ENCODE data around the gene GNAS.

Gene GNAS

DNA sequence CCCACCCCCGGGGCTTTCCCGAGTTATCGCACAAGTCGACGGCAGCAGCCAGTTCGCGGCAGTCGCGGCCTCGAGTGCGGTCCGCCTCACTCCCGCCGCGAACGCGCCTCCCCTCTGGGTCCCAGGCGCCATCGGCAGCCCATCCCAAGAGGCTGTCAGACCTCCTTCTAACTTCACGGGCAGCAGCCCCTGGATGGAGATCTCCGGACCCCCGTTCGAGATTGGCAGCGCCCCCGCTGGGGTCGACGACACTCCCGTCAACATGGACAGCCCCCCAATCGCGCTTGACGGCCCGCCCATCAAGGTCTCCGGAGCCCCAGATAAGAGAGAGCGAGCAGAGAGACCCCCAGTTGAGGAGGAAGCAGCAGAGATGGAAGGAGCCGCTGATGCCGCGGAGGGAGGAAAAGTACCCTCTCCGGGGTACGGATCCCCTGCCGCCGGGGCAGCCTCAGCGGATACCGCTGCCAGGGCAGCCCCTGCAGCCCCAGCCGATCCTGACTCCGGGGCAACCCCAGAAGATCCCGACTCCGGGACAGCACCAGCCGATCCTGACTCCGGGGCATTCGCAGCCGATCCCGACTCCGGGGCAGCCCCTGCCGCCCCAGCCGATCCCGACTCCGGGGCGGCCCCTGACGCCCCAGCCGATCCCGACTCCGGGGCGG is 1.6 kb downstream of the GNAS start:
- DNase-seq (ENCODE audit: low spot score) = no peak

DNA sequence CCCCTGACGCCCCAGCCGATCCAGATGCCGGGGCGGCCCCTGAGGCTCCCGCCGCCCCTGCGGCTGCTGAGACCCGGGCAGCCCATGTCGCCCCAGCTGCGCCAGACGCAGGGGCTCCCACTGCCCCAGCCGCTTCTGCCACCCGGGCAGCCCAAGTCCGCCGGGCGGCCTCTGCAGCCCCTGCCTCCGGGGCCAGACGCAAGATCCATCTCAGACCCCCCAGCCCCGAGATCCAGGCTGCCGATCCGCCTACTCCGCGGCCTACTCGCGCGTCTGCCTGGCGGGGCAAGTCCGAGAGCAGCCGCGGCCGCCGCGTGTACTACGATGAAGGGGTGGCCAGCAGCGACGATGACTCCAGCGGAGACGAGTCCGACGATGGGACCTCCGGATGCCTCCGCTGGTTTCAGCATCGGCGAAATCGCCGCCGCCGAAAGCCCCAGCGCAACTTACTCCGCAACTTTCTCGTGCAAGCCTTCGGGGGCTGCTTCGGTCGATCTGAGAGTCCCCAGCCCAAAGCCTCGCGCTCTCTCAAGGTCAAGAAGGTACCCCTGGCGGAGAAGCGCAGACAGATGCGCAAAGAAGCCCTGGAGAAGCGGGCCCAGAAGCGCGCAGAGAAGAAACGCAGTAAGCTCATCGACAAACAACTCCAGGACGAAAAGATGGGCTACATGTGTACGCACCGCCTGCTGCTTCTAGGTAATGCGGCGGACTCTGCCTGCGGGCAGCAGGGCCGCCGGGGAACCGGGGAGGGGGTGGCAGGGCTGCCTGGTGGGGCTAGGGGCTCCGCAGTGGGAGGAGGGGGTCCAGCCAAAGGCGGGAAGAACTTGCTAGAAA is 2.3 kb downstream of the GNAS start:
- DNase-seq (ENCODE audit: low spot score) = no peak

GRCh38 chr20:58855506-58856389 is 3.2 kb downstream of the GNAS start:
- DNase-seq (ENCODE audit: low spot score) = no peak

- no peak for DNase-seq (ENCODE audit: low spot score)
Observed at GRCh38 chr20:58863044-58863790, 10.7 kb downstream of the GNAS start.

DNA sequence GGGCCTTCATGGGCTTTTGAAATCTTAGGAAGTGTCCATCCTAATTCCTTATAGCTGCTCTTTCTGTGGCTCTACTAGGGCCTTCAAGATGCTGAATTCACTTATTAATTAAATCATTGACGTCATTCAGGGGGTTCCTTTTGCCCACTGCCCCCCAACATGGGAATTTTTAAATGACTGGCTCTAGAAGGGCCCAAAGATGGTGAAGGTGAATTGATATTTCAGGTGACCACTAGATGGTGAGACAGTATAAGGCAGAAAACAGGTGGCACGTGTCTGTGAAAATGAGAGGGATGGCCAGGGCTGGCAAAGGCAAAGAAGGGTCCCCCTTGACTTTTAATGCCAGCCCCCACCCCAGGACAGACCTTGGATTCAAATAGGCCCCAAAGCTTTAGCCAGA is 11.8 kb downstream of the GNAS start:
- DNase-seq (ENCODE audit: low spot score) = no peak

DNA sequence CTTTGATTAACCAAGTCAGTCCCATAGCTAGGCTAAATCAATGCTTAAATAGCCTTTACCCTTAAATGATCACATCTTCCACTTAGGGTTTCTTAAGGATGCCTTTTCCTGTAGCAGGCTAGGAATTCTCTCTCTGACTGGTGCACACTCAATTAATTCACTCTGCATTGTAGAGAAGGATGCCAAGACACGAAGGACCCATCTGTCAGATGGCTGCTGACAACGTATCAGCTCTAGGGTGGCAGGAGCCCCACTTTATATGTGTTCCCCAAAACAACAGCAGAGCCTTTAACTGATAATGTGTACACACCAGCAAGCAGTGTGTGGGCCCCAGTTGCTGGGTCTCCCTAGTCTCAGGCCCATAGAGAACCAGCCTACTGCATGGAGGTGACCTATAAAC is 13.3 kb downstream of the GNAS start:
- no peak for DNase-seq (ENCODE audit: low spot score)

GRCh38 chr20:58867211-58867610 is 14.7 kb downstream of the GNAS start:
- DNase-seq (ENCODE audit: low spot score) = peak; percentile 63

DNA sequence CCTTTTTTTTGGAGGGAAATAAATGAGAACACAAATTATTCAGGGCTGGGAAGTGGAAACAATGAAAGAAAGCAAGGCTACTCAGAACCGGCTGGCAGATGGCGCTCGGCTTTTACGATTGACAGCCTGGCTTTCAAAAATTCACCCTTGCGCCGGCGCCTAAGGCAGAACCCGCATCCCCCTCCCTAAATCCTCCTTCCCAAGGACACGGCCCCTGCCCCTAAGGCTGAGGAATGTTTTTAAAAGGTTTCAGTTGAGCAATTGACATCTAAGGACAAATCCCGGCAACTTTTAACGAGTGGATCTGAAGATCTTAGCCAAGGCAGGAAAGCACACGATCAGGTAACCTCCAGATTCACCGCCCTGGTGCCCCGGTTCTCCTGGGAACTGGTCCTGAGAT is 16.3 kb downstream of the GNAS start:
- no peak for DNase-seq (ENCODE audit: low spot score)

GRCh38 chr20:58869662-58870227 is 17.2 kb downstream of the GNAS start:
- DNase-seq (ENCODE audit: low spot score) = no peak

DNA sequence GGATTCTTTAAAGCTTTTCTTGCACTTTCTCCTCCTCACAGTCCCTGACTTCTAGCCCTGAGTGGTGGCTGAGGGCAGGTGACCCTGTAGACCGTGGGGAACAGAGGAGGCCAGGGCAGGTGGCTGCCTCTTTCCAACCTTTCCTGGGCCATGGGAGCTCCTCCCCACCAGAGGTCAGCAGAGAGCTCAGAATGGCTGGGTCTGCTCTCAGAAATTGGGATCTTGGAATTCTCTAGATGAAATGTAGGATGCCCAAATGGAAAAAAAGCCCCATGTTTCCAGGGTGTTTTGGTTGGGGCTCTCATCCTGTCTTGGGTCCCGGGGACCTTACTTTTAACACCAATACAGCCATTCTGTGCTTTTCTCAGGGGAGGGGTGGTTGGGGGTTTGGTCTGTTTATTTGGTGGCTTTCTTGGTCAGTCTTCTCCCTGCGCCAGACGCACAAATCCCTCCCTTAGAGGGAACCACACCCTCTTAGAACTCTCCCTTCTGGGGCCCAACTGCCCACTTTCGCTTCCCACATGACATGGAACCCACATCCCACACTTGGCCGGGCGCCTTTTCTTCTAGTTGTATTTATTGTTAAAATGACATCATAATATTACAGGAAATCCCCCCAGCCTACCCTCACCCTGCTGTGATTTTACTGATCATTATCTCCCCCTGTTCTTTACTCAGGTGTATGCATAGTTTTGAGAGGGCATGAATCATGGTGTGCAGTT is 17.9 kb downstream of the GNAS start:
- DNase-seq (ENCODE audit: low spot score) = peak; percentile 86

- no peak for DNase-seq (ENCODE audit: low spot score)
Observed at GRCh38 chr20:58871533-58872102, 19.1 kb downstream of the GNAS start.

DNA sequence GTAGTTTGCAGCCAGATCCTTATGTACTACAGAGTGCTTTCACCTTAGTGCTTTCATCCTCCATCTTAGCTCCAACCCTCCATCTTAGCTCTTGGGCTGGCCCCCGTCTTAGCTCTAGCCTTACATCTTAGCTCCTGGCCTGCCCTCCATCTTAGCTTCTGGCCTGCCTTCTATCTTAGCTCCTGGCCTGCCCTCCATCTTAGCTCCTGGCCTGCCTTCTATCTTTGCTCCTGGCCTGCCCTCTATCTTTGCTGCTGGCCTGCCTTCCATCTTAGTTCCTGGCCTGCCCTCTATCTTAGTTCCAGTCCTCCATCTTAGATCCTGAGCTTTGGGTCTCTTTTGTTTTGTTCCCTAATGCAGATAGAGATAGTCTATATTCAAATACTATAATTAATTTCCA is 22.0 kb downstream of the GNAS start:
- no peak for DNase-seq (ENCODE audit: low spot score)

DNA sequence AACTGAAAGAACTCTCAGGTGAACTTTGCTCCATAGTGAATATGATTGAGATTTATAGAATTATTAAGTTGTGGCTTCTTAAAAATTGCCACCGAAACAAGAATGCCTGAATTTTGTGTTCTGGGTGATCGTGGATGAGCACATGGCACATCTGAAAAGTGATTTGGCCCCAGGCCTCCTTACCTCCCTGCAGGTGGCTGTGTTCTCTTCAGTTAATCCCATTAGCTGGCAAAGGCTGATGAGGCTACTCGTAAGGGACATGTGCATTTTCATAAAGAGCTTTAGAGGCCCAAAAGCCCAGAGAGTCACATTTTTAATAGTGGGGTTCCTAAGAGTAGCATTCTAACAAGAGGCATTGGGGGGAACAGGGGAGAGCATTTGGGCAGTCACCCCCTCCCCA is 22.6 kb downstream of the GNAS start:
- no peak for DNase-seq (ENCODE audit: low spot score)

- DNase-seq (ENCODE audit: low spot score) = no peak
Observed at GRCh38 chr20:58875541-58876134, 23.1 kb downstream of the GNAS start.

- DNase-seq (ENCODE audit: low spot score) = no peak
Observed at GRCh38 chr20:58876437-58876836, 23.9 kb downstream of the GNAS start.

- no peak for DNase-seq (ENCODE audit: low spot score)
Observed at GRCh38 chr20:58877050-58877975, 24.8 kb downstream of the GNAS start.

- DNase-seq (ENCODE audit: low spot score) = no peak
Observed at GRCh38 chr20:58877976-58878360, 25.5 kb downstream of the GNAS start.

- DNase-seq (ENCODE audit: low spot score) = no peak
Observed at GRCh38 chr20:58878399-58878798, 25.9 kb downstream of the GNAS start.

DNA sequence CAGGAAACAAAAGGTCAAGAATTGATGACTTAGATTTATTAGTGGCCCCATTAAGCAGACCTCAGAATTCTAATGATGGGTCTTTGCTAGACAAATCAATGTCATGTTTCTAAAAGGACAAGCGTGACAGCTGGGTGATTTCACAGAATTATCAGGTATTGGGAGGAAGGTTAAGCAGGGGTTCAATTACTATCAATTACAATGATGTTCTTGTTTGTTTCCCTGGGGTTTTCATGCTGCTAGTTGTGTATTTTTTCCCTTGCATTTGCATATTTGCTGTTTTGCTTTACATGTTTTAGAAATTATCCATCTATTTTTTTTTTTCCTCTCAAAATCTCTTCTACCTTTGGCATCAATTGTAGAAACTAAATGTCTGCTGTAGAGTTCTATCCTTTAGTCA is 27.9 kb downstream of the GNAS start:
- no peak for DNase-seq (ENCODE audit: low spot score)

Measured in AG20443 (cell line).